ENCODE measurements around the gene NDNF. TPM values are rescaled to one million over a fixed set of nuclear protein-coding genes. Genes with fewer than 3 reads are reported as not detected.

Gene NDNF
- total RNA-seq, 1 donor from 2014 or later = 2.5 TPM

- no peak for DNase-seq (ENCODE audit: low spot score)
Measured at GRCh38 chr4:121070696-121071639, 1.4 kb downstream of the NDNF start.

GRCh38 chr4:121070274-121070673, 2.1 kb downstream of the NDNF start:
- no peak for DNase-seq (ENCODE audit: low spot score)

DNA sequence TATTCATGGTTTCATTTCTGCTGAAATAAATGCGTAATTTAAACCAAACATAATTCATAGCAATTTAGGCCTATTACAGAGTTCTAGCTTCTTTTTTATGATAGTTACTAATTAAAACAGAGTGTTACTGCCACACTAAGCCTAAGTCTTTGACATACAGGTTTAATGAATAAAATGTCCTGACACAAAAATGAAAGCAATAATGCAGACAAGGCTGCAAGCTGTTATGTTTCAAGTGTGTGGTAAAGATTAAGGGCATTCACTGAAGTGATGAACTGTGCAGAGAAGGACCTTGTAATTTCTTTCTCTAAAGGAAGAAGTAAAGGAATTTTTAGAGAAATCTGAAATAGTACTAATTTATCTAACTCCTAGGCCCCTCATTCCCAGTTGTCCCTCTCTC, 2.9 kb downstream of the NDNF start:
- DNase-seq (ENCODE audit: low spot score) = no peak

DNA sequence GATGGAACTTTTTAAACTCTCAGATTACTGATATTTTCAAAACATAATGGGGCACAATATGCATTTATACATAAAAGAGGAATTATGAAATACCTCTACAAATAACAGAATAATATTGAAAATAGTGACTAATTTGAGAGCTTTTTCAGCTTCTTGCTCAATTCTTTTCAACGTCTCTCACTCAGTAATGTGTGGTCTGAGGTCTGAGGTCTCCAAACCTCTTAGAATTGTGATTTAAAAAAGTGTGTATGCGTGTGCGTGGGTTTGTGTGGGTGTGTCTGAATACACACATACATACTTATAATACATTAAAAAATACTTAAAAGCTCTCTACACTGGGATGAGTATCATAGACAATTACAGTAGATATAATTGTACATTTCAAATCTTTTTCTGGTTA, 7.9 kb downstream of the NDNF start:
- DNase-seq (ENCODE audit: low spot score) = no peak

GRCh38 chr4:121062521-121062920, 9.8 kb downstream of the NDNF start:
- no peak for DNase-seq (ENCODE audit: low spot score)

- DNase-seq (ENCODE audit: low spot score) = no peak
Measured at GRCh38 chr4:121061861-121062260, 10.5 kb downstream of the NDNF start.

DNA sequence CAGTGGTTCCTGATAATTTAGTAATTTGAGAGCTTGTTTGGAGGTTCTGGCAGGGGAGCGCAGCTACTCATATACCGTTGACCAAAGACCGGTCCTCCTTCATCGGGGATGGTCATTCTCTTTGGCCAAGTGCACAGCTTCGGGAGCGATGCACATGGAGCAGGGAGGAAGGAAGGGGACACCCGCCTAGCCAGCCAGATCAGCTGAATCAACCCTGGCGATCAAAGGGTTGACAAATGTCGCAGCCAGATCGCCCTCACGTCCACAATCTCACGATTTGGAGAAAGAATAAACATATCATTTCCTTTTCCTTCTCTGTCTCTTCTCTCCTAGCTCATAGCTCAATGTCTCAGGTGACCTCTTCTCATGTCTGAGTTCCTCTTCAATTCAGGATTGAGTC, 11.1 kb downstream of the NDNF start:
- DNase-seq (ENCODE audit: low spot score) = no peak

DNA sequence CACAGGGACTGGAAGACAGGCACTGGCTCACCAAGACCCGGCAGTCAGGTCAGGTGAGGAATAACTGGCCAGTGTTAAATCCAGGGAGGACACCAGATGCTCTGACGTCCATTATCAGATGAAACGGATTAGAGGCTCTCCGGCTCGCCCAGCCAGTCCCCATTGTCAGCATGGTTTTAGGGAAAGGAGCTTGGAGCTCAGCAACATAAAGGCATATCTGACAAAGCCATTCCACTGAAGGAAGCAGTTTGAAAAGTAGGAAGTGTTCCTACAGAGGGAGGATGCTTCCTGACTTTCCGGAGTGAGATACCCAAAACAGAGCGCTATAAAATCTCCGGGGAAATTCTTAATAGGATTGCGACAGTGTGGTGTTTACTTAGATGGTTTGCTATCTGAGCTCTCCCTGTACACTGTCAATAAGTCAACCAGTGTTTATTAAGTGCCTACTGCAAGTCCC, 14.8 kb downstream of the NDNF start:
- no peak for DNase-seq (ENCODE audit: low spot score)

- DNase-seq (ENCODE audit: low spot score) = no peak
Measured at GRCh38 chr4:121056066-121056465, 16.3 kb downstream of the NDNF start.

GRCh38 chr4:121054373-121054772, 18.0 kb downstream of the NDNF start:
- no peak for DNase-seq (ENCODE audit: low spot score)

DNA sequence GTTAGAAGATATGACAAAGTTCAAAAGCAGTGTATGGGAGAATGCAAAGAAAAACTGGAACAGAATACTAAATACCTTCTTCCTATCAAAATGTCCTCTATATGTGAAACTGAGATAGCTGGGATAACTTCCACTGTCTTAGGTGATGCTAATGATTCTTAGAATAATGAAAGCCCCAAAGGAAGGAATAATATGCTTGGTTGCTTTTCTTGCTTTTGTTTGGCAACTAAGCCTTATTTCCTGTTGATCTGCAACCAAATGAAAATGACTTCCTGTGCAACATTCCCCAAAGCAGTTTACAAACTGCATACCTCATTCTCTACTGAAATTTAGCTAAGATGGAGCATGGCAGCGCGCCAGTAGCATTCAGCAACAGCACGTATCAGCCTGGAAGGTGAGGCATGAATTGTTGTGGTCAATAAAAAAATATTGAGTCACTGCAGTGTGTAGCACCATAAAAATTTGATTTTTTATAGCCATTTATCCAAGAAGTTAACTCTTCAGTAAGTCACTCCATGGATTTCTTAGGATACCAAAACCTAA, 18.7 kb downstream of the NDNF start:
- DNase-seq (ENCODE audit: low spot score) = no peak

DNA sequence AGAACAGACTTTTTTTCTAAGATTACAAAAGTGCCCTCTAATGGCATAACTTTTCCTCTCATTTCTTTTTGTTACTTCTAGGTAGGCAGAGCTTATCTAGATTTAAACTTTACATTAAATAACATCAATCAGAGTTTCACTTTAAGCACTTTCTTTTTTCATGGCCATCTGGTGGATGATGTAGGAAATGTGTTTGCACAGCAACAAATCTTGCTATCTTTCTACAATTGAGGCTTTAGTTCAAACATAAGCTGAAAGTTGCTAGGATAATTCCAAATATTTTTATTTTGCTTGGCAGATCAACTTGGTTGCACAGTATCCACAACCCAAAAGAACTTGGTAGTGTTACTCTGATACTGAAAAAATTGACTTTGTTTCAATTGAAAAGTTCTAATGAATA, 22.0 kb downstream of the NDNF start:
- DNase-seq (ENCODE audit: low spot score) = no peak

GRCh38 chr4:121049072-121049599, 23.2 kb downstream of the NDNF start:
- no peak for DNase-seq (ENCODE audit: low spot score)

- DNase-seq (ENCODE audit: low spot score) = no peak
Measured at GRCh38 chr4:121048165-121048564, 24.2 kb downstream of the NDNF start.

DNA sequence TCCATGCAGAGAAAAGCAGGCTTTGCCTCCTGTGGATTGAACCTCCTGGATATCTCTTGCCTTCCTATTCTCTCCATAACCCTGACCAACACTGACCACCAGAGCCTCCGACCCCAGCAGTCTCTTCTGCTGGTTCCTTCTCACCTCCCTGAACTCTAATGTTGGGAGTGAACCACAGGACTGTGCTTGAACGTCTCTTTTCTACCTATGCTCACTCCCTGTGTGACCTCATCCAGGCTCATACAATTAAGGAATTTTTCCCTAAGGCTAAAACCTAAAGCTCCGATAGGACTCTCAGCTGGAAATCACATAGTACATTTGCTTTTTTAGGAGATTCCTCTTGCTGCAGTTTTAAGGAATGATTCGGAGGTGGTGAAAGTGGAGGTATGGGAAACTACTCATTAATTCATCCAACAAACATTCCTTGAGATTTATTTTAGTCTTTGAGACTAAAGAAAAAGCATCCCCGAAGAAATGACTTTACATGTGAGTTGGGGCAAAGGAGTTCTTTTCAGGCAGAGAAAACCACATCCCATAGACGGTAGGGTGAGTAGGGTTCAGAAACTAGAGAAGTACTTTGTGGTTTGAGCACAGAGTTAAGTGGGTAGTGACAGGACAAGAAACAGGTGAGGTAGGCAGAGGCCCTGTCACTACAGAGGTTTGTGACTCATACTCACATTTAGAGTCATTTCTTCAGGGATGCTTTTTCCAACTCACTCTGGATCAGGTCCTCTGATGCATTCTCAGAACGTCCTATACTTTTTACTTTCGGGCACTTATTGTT, 30.8 kb downstream of the NDNF start:
- DNase-seq (ENCODE audit: low spot score) = no peak

GRCh38 chr4:121034017-121034416, 38.3 kb downstream of the NDNF start:
- DNase-seq (ENCODE audit: low spot score) = no peak

GRCh38 chr4:121030711-121031110, 41.6 kb downstream of the NDNF start:
- no peak for DNase-seq (ENCODE audit: low spot score)

GRCh38 chr4:121030131-121030530, 42.2 kb downstream of the NDNF start:
- no peak for DNase-seq (ENCODE audit: low spot score)

GRCh38 chr4:121026034-121026433, 46.3 kb downstream of the NDNF start:
- DNase-seq (ENCODE audit: low spot score) = no peak

GRCh38 chr4:121025540-121025939, 46.8 kb downstream of the NDNF start:
- no peak for DNase-seq (ENCODE audit: low spot score)

DNA sequence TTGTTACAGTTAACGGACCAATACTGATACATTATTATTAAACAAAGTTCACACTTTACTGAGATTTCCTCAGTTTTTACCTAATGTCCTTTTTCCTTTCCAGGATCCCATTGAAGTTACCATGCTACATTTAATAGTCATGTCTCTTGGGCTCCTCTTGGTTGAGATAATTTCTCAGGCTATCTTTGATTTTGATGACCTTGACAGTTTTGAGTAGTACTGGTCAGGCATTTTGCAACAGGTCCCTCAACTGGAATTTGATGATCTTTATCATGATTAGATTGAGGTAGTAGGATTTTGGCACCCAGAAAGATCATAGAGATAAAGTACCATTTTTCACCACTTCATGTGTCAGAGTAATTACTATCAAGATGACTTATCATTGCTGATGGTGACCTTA, 53.8 kb downstream of the NDNF start:
- no peak for DNase-seq (ENCODE audit: low spot score)

GRCh38 chr4:121016611-121017010, 55.7 kb downstream of the NDNF start:
- no peak for DNase-seq (ENCODE audit: low spot score)
